ENCODE results near the gene SLC11A1. TPM values are rescaled to one million over a fixed set of nuclear protein-coding genes. Genes with fewer than 3 reads are reported as not detected.

The SLC11A1 gene
- total RNA-seq (ENCODE audit: unreplicated experiment) = not detected
- long read RNA-seq = 0 reads

GRCh38 chr2:218381916-218382366 lies at the start of gene SLC11A1:
SLC11A1 (plus strand) TSS chr2:218382273; CDS start chr2:218382369, 96 bp downstream.
- peaks cover 10% of the 10 kb centered on the region for H3K27me3 Mint-ChIP-seq (ENCODE audit: unreplicated experiment)
- DNase-seq (ENCODE audit: low spot score) = no peak
- H3K4me3 Mint-ChIP-seq (ENCODE audit: unreplicated experiment) = peak within 1 kb of the TSS; percentile 69
- no peaks in the 10 kb centered on the region for H3K9me3 Mint-ChIP-seq (ENCODE audit: unreplicated experiment)
- no peak for TF ChIP-seq CTCF (IDR thresholded peaks at IDR 0.05; ENCODE audit: unreplicated experiment)
- H3K4me1 Mint-ChIP-seq (ENCODE audit: unreplicated experiment) = no peaks in the 10 kb centered on the region
- H3K27ac Mint-ChIP-seq (ENCODE audit: unreplicated experiment) = no peak within 1 kb of the TSS
- no peaks in the 10 kb centered on the region for H3K36me3 Mint-ChIP-seq (ENCODE audit: low read depth, unreplicated experiment)

- TF ChIP-seq CTCF (IDR thresholded peaks at IDR 0.05; ENCODE audit: unreplicated experiment) = no peak
- peaks cover 33% of the 10 kb centered on the region for H3K4me1 Mint-ChIP-seq (ENCODE audit: unreplicated experiment)
- H3K36me3 Mint-ChIP-seq (ENCODE audit: low read depth, unreplicated experiment) = peaks cover 3% of the 10 kb centered on the region
- H3K27ac Mint-ChIP-seq (ENCODE audit: unreplicated experiment) = peak overlapping the region; percentile 57
- no peak overlapping the region for H3K4me3 Mint-ChIP-seq (ENCODE audit: unreplicated experiment)
- H3K9me3 Mint-ChIP-seq (ENCODE audit: unreplicated experiment) = no peaks in the 10 kb centered on the region
- peaks cover 6% of the 10 kb centered on the region for H3K27me3 Mint-ChIP-seq (ENCODE audit: unreplicated experiment)
- no peak for DNase-seq (ENCODE audit: low spot score)
Measured at GRCh38 chr2:218332288-218332687, 49.8 kb upstream of the SLC11A1 start.

GRCh38 chr2:218332920-218333645 lies 49.0 kb upstream of the SLC11A1 start:
- peak overlapping the region; percentile 83 for H3K27ac Mint-ChIP-seq (ENCODE audit: unreplicated experiment)

GRCh38 chr2:218334531-218334930 lies 47.5 kb upstream of the SLC11A1 start:
- no peak for DNase-seq (ENCODE audit: low spot score)
- no peak overlapping the region for H3K27ac Mint-ChIP-seq (ENCODE audit: unreplicated experiment)
- peaks cover 2% of the 10 kb centered on the region for H3K27me3 Mint-ChIP-seq (ENCODE audit: unreplicated experiment)
- H3K36me3 Mint-ChIP-seq (ENCODE audit: low read depth, unreplicated experiment) = no peaks in the 10 kb centered on the region
- no peaks in the 10 kb centered on the region for H3K9me3 Mint-ChIP-seq (ENCODE audit: unreplicated experiment)
- peaks cover 23% of the 10 kb centered on the region for H3K4me1 Mint-ChIP-seq (ENCODE audit: unreplicated experiment)
- H3K4me3 Mint-ChIP-seq (ENCODE audit: unreplicated experiment) = no peak overlapping the region
- no peak for TF ChIP-seq CTCF (IDR thresholded peaks at IDR 0.05; ENCODE audit: unreplicated experiment)

More at GRCh38 chr2:218332920-218333645, 49.0 kb upstream of the SLC11A1 start:
- Mint-ChIP-seq H3K27me3 (ENCODE audit: unreplicated experiment) (peaks cover 5% of the 10 kb centered on the region), H3K4me1 (ENCODE audit: unreplicated experiment) (peaks cover 26% of the 10 kb centered on the region), H3K36me3 (ENCODE audit: low read depth, unreplicated experiment) (peaks cover 3% of the 10 kb centered on the region), H3K4me3 (ENCODE audit: unreplicated experiment) (peak overlapping the region; percentile 50), H3K9me3 (ENCODE audit: unreplicated experiment) (no peaks in the 10 kb centered on the region)
- DNase-seq (ENCODE audit: low spot score) = no peak
- no peak for TF ChIP-seq CTCF (IDR thresholded peaks at IDR 0.05; ENCODE audit: unreplicated experiment)

GRCh38 chr2:218340656-218341055 lies 41.4 kb upstream of the SLC11A1 start:
- Mint-ChIP-seq H3K4me1 (ENCODE audit: unreplicated experiment) (no peaks in the 10 kb centered on the region), H3K9me3 (ENCODE audit: unreplicated experiment) (no peaks in the 10 kb centered on the region), H3K27me3 (ENCODE audit: unreplicated experiment) (peaks cover 7% of the 10 kb centered on the region), H3K36me3 (ENCODE audit: low read depth, unreplicated experiment) (peaks cover 2% of the 10 kb centered on the region), H3K4me3 (ENCODE audit: unreplicated experiment) (peak overlapping the region; percentile 10), H3K27ac (ENCODE audit: unreplicated experiment) (no peak overlapping the region)
- DNase-seq (ENCODE audit: low spot score) = no peak
- no peak for TF ChIP-seq CTCF (IDR thresholded peaks at IDR 0.05; ENCODE audit: unreplicated experiment)
